Measurements from ENCODE around the gene DYTN.
"Not testable (repeated sequence)": the region's sequence is repeated elsewhere in the genome, so short reads cannot be mapped to it uniquely, and the experiment has no call there.

Gene DYTN, protein sequence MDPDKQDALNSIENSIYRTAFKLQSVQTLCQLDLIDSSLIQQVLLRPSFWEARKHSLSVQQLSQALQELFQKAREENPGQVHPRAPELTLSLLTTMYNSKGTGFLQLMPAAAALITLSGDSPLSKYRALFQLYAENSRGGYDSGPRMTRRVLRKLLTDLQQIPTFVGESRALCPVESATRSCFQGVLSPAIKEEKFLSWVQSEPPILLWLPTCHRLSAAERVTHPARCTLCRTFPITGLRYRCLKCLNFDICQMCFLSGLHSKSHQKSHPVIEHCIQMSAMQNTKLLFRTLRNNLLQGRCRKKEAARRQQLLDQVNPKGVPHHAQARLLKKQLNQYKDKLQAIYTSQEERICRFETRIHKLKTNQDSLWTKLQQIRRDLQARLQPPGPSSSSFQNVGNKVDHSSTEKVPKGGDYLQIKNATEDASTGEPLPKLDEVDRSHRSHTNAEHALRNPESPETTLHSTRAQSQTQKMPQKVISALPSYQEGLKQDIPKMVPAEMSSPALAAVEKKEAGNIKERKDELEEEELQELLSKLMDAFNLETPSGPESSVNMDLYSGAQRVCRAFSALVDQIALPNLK

GRCh38 chr2:206718296-206718695, at the start of gene DYTN:
Gene DYTN (minus strand): TSS chr2:206718396. CDS start chr2:206718279, 117 bp downstream.
- no peak for DNase-seq (ENCODE audit: low read depth)

GRCh38 chr2:206766057-206766930, 48.1 kb upstream of the DYTN start:
- DNase-seq (ENCODE audit: low read depth), result no peak

DNA sequence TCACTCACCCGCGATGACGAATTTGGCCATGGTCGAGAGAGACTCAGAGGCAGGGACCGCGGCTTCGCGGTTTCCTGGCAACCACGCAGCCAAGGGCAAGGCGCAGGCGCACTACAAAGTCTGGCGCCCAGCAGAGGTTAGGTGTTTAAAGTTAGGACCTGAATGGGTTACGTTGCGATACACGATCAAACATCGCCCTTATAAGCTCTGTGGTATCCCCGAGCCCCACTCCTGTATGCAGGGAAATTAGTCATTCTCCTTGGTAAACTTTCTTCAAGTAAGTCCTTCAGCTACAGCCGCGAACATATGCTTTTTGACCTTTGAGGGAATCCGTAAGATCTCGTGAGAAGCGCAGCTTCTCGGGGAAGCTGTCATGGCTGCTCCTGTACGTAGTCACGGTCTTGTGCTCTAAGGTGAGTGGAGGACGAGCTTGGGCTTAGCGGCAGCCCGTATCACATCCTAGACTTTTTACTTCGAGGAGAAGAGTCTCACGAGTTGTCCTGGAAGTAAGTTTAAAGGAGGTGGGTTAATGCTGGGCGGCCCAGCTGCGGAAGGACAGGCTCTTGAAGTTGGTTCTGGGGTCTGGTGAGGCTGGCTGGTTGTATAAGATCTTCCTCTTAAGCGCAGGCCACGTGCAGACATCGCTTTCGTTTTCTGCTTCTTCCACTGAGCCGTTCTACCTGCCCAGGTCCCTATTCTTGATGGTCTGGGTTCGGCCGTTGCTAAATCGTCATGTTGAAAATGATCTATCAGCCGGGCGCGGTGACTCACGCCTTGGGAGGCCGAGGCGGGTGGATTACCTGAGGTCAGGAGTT, 47.3 kb upstream of the DYTN start, which contains the start of the genes FASTKD2 and MDH1B:
TSS of gene FASTKD2 (plus strand) at position 365 of the 815 bp plus-strand sequence. CDS start 1,088 bp downstream, outside the sequence.
TSS of gene MDH1B (minus strand) at position 87 of the 815 bp plus-strand sequence. CDS start at position 30, 57 bp downstream.
- DNase-seq (ENCODE audit: low read depth), result peak; percentile 96

DNA sequence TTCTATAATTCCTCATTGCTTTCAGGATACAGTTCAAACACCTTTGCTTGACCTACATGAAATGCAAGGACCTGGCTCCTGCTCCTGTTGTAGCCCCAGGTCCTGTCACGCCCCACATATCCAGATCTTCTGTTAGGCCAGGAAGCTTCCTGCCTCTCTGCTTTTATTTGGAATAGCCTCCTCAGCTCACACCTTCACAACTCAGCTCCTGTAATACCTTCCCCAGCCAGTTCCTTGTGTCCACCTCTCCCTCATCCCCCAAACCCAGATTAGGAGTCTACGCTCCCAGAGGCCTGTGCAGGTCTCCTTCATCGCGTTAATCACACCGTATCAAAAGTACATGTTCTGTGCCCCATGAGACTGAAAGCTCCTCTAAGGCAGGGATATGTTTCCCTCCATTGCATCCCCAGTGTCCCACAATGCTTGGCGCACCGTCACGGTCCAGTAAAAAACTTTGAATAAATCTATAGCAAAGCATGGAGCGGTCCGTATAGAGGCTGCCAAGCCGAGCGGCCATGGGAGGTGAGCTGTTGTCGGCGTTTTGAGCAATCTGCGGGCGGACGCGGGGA, 46.6 kb upstream of the DYTN start:
- DNase-seq (ENCODE audit: low read depth), result no peak

- DNase-seq (ENCODE audit: low read depth), result no peak
Measured at GRCh38 chr2:206756816-206757215, 38.6 kb upstream of the DYTN start.

DNA sequence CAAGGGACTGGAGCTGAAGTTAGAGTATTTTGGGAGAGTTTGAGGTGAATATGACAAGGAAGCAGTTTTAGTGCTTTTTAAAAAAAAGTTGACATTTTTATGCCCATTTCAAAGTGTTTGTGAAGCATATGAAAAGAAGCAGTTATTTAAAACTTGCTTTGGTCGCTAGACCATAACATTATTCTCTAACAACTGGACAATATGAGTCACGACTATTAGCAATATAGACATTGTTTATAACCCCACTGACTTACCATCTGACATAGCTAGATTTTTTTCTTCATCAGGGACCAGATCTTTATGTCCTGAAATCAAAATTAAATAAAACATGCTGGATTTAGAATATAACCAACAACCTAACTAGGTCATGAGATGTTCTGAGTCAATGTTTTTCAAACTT, 22.6 kb upstream of the DYTN start:
- DNase-seq (ENCODE audit: low read depth), result no peak

GRCh38 chr2:206739271-206739670, 21.1 kb upstream of the DYTN start:
- DNase-seq (ENCODE audit: low read depth), result no peak

DNA sequence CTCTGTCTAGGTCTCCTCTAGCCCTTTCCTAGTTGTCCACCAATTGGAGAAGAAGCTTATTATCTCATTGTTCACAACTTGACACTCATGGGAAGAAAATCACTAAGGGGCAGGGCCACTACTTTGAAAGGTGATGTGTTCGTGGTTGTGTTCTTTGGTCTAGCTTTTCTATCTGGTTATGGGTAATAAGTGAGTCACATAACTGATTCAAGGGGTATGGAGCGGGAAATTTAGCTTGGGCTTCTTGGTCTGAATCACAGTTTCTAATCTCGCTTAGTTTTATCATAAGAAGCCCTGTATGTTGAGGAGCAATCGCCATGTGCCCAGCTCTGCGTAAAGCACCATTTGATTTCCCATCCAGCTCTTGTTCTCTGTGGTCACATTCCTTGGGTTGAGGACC, 18.7 kb upstream of the DYTN start:
- DNase-seq (ENCODE audit: low read depth), result no peak

GRCh38 chr2:206733341-206733740, 15.1 kb upstream of the DYTN start:
- DNase-seq (ENCODE audit: low read depth), result no peak

DNA sequence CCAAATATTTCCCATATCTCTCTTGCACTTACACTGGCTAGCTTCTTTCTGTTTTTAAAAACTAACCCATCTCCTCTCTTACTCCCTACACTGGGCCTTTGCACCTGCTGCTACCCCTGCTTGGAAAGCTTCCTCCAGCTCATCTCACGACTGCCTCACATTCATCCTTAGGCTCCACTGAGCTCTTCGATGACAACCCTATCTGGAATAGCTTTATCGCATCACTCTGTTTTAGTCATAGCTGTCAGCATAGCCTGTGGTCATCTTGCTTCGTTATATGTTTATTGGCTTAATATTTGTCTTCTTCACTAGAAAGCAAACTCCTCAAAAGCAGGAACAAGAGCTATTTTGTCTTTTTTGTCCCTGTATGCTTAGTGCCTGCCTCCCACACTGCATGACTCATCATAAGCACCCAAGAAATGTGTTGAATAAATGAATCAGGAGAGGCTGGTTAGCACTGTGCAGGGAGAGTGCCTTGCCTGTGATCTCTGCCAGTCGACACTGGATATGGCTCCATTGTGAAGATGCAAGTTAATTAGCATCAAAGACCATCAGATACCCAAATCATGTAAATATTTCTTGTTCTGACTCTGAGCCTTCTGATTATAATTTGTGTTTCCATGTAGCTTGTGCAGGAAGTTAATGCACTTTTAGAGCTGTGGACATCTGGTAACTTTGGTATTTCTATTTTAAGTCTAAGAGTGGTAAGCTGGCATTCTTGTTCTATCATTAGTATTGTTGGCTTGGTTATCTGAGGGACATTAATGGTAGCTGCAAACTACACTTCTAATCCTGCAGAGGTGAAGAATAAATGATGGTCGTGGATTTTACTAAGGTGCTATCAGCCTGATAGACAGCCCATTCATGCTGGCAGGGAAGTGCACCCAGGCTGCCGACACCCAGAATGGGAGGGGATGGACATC, 10.3 kb upstream of the DYTN start:
- peak; percentile 4 for DNase-seq (ENCODE audit: low read depth)

GRCh38 chr2:206727287-206727686, 9.1 kb upstream of the DYTN start:
- DNase-seq (ENCODE audit: low read depth), result no peak

- no peak for DNase-seq (ENCODE audit: low read depth)
Measured at GRCh38 chr2:206723288-206723687, 5.1 kb upstream of the DYTN start.

DNA sequence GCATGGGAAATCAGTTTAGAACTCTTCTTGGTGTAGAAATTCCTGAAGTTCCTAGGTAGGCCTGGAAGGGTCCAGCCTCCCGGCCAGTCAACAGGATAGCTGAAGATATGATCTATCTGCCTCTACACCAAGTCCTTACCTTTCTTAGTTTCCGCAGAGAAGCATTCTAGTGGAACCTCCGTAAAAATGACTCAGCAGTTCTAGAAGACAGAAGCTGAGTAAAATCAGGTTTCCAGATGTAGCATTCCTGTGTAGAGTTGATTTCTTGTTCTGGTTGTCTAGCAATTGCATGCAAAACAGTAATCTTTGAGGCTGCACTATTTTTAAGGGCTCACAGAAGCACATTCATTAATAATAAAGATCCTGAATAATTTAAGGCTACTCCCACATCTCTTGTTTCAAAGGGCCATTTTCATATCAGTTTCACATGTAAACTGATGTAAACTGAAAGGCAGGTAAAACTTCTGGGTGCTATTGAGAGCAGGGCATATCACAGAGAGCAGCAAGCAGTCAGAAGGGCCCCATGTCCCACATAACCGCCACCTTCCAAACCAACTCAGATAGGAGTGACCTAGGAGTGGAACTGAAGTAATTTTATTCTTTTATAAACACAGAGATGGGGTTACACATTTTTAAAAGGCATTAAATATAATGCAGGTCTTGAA, 3.2 kb upstream of the DYTN start:
- DNase-seq (ENCODE audit: low read depth), result peak; percentile 3

- no peak for DNase-seq (ENCODE audit: low read depth)
Measured at GRCh38 chr2:206716623-206717022, 1.6 kb downstream of the DYTN start.

- not testable (repeated sequence) for DNase-seq (ENCODE audit: low read depth)
Measured at GRCh38 chr2:206715183-206715582, 3.0 kb downstream of the DYTN start.

DNA sequence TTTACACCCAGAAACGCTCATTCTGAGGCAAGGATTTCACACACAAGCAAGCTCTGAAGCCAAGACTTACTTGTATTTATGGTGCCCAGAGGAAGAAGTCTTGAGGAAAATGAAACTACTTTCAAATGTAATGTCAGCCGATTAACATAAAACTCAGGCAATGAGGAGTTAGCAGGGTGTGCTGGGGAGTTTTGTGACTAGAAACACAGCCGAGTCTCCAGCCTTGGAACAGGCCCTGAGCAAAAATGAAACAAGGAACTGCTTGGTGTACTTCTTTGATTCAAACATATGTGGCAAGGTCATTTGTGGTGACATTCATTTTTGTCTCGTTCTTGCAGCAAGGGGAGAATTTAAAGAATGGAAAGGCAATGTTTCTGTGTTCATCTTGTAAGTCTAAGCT, 4.5 kb downstream of the DYTN start:
- DNase-seq (ENCODE audit: low read depth), result no peak

- DNase-seq (ENCODE audit: low read depth), result no peak
Measured at GRCh38 chr2:206708286-206708685, 9.9 kb downstream of the DYTN start.

DNA sequence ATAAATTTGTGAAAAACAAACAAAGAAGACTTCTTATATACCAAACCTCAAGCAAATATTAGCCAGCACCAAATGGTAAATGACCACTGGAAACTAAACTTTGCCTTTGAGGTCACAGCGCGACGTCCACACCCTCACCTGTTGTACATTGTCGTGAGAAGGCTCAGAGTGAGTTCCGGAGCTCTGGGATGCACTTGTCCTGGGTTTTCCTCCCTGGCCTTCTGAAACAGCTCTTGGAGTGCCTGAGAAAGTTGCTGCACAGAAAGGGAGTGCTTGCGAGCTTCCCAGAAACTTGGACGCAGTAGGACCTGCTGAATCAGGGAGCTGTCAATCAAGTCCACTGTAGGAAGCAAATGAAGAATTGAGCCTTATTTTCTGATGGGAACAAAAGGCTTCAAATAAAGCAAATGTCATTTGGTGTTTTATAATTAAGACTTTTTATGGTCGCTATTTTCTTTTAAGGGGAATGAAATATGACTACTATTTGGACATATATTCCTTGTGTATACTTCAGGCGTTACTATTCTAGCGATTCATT, 11.0 kb downstream of the DYTN start:
- no peak for DNase-seq (ENCODE audit: low read depth)

- no peak for DNase-seq (ENCODE audit: low read depth)
Measured at GRCh38 chr2:206701952-206702605, 16.1 kb downstream of the DYTN start.
